ENCODE data around the gene UMPS.

The UMPS gene

DNA sequence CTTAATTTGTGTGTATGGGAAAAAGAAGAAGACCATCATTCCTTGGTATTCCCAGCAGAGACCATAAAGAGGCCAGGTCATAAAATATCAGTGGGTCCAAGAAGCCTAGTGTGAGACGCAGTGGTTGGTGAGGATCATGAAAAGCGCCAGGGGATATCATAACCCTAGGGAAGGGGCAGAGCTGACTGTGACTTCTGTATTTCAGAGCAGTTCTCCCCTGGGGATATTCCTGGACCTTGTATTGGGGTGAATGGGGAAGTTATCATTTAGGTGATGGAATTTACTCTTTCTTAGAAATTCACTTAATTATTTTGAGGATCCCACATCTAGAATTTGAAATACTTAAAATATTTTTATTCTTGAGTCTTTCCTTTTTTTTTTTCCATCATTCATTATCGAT lies 34.9 kb upstream of the UMPS start:
- intact Hi-C loops (cut with DNase I; ENCODE audit: low total_unique reads), result no loop called here
- H3K27ac ChIP-seq, result no peak overlapping the region
- no peak for TF ChIP-seq CTCF (IDR thresholded peaks at IDR 0.05)
- H3K9me3 ChIP-seq, result no peaks in the 10 kb centered on the region
- DNase-seq, result no peak
- H3K4me1 ChIP-seq, result no peaks in the 10 kb centered on the region
- no peaks in the 10 kb centered on the region for H3K27me3 ChIP-seq
- H3K4me3 ChIP-seq, result no peak overlapping the region
- peaks cover 0 to 24% (median 0%) of the 10 kb centered on the region in 3 donors for H3K36me3 ChIP-seq

DNA sequence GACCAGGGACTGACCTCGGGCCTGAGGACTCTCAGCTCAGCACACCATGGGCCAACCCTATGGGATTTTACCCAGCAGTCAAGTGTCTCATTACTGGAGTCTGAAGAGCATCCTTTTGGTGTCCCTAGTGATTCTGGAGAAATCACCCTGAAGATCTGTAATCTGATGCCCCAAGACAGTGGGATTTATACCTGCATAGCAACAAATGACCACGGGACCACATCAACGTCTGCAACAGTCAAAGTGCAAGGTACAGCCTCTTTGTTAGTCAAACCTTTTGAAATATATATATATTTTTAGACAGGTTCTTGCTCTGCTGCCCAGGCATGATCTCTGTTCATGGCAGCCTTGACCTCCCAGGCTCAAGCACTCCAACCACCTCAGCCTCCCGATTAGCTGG lies 34.2 kb upstream of the UMPS start:
- no peak for TF ChIP-seq CTCF (IDR thresholded peaks at IDR 0.05)
- Histone ChIP-seq H3K27ac (no peak overlapping the region), H3K4me1 (no peaks in the 10 kb centered on the region), H3K4me3 (no peak overlapping the region), H3K36me3 (peaks cover 0 to 24% (median 0%) of the 10 kb centered on the region in 3 donors), H3K9me3 (no peaks in the 10 kb centered on the region), H3K27me3 (no peaks in the 10 kb centered on the region)
- DNase-seq, result no peak
- intact Hi-C loops (cut with DNase I; ENCODE audit: low total_unique reads), result no loop called here

GRCh38 chr3:124697302-124697701 lies 33.0 kb upstream of the UMPS start:
- DNase-seq, result no peak
- Histone ChIP-seq H3K36me3 (peaks cover 0 to 24% (median 0%) of the 10 kb centered on the region in 3 donors), H3K27me3 (no peaks in the 10 kb centered on the region), H3K4me3 (no peak overlapping the region), H3K9me3 (no peaks in the 10 kb centered on the region), H3K27ac (no peak overlapping the region), H3K4me1 (peaks cover 0 to 10% (median 1%) of the 10 kb centered on the region in 4 donors)
- intact Hi-C loops (cut with DNase I; ENCODE audit: low total_unique reads), result no loop called here
- no peak for TF ChIP-seq CTCF (IDR thresholded peaks at IDR 0.05)

DNA sequence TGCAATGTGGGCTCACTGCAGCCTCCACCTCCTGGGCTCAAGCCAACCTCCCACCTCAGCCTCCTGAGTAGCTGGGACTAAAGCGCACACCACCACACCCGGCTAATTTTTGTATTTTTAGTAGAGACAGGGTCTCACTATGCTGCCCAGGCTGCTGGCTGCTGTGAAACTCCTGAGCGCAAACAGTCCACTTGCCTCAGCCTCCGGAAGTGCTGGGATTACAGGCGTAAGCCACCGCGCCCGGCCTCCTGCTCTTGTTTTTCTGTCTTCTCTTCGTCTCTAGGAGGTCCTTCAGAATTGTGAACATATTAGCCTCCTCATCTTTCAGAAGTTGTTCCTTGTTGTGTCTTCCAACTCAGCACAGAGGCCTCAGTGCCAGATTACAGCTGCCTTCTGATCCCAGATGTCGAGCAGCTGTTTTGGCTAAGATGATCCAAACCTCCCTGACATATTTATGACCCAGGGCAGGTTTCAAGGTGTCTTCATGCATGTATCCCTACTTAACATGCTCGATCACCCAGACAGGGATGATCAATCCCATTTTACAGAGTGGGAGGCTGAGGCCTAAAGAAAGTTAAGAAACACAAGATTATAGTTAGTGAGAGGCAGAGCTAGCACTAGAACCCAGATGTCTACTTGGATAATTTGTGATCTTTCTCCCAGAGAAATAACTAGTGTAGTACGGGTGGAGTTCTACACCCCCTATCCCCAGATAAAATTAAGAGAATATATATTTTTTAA lies 32.1 kb upstream of the UMPS start:
- TF ChIP-seq CTCF (IDR thresholded peaks at IDR 0.05), result no peak
- Histone ChIP-seq H3K9me3 (no peaks in the 10 kb centered on the region), H3K36me3 (peaks cover 0 to 24% (median 0%) of the 10 kb centered on the region in 3 donors), H3K27ac (no peak overlapping the region), H3K27me3 (no peaks in the 10 kb centered on the region), H3K4me3 (no peak overlapping the region), H3K4me1 (peaks cover 0 to 10% (median 1%) of the 10 kb centered on the region in 4 donors)
- DNase-seq, result no peak
- intact Hi-C loops (cut with DNase I; ENCODE audit: low total_unique reads), result no loop called here

GRCh38 chr3:124699051-124699450 lies 31.2 kb upstream of the UMPS start:
- Histone ChIP-seq H3K36me3 (peaks cover 0 to 24% (median 0%) of the 10 kb centered on the region in 3 donors), H3K27ac (no peak overlapping the region), H3K27me3 (no peaks in the 10 kb centered on the region), H3K9me3 (no peaks in the 10 kb centered on the region), H3K4me1 (peaks cover 0 to 10% (median 1%) of the 10 kb centered on the region in 4 donors), H3K4me3 (no peak overlapping the region)
- TF ChIP-seq CTCF (IDR thresholded peaks at IDR 0.05), result no peak
- intact Hi-C loops (cut with DNase I; ENCODE audit: low total_unique reads), result no loop called here
- no peak for DNase-seq
